GM10248 (cell line): Measurements from ENCODE around the gene CFAP46.
"Not testable (repeated sequence)": the region's sequence is repeated elsewhere in the genome, so short reads cannot be mapped to it uniquely, and the experiment has no call there.

Experiments
- CTCF ChIA-PET: fragments of 300-600 bp; sonication (Branson Sonifier 250); formaldehyde crosslinking; extraction: SDS; loops from one replicate; lab custom pipeline; 2021; ENCODE audit warnings: antibody characterized with exemption; lab: Yijun Ruan, JAX
- POLR2A ChIA-PET: fragments of 350-650 bp; sonication (Branson Sonifier 250); formaldehyde crosslinking; extraction: SDS; loops from one replicate; lab custom pipeline; 2020; ENCODE audit warnings: antibody characterized with exemption; lab: Yijun Ruan, JAX
- DNase-seq: peaks from one replicate; pipeline ENCODE4 v3.0.0; 2012; ENCODE audit errors: extremely low spot score
- CTCF ChIP-seq: IDR thresholded peaks from 2 replicates; pipeline ENCODE4 v1.5.1; 2012; ENCODE audit warnings: mild to moderate bottlenecking, low read depth; ENCODE audit errors: extremely low read depth, missing control alignments, control extremely low read depth

CFAP46 gene

GRCh38 chr10:132971448-132972148, 29.2 kb upstream of the CFAP46 start:
- ChIA-PET CTCF (no interaction called here), POLR2A (no interaction called here)
- no peak for TF ChIP-seq CTCF
- no peak for DNase-seq

- POLR2A ChIA-PET, result no interaction called here
- CTCF ChIA-PET, result no interaction called here
- TF ChIP-seq CTCF, result no peak
- DNase-seq, result no peak
These were observed 28.5 kb upstream of the CFAP46 start for GRCh38 chr10:132970641-132971438.

- CTCF ChIA-PET, result no interaction called here
- TF ChIP-seq CTCF, result no peak
- POLR2A ChIA-PET, result no interaction called here
- no peak for DNase-seq
These were observed 25.2 kb upstream of the CFAP46 start for GRCh38 chr10:132967540-132967939.

GRCh38 chr10:132965411-132966057, 23.2 kb upstream of the CFAP46 start:
- CTCF ChIA-PET, result interaction anchor here (0.6 kb wide), 1 partner anchor 14 kb away, joined by 3 read pairs; no protein-coding TSS in a partner anchor
- POLR2A ChIA-PET, result no interaction called here
- no peak for DNase-seq
- TF ChIP-seq CTCF, result no peak

- DNase-seq, POLR2A ChIA-PET: not testable (repeated sequence)
- CTCF ChIA-PET, result interaction anchor here (1.0 kb wide), 1 partner anchor 19 kb away, joined by 4 read pairs; no protein-coding TSS in a partner anchor
These were observed 22.5 kb upstream of the CFAP46 start for GRCh38 chr10:132964707-132965410.

- no peak for DNase-seq
- TF ChIP-seq CTCF, result no peak
- CTCF ChIA-PET, result interaction anchor here (1.0 kb wide), 1 partner anchor 20 kb away, joined by 4 read pairs; no protein-coding TSS in a partner anchor
- POLR2A ChIA-PET, result no interaction called here
These were observed 21.9 kb upstream of the CFAP46 start for GRCh38 chr10:132964231-132964630.
